ENCODE measurements around the gene CPA5. TPM values are rescaled to one million over a fixed set of nuclear protein-coding genes. Genes with fewer than 3 reads are reported as not detected.

Gene CPA5
- total RNA-seq, 1 experiment from 2014 or later = not detected

- no peak overlapping the region for H3K14ac ChIP-seq (ENCODE audit: insufficient read depth, low read length)
- no peak overlapping the region for H2BK5ac ChIP-seq (ENCODE audit: insufficient read length, low read length)
- no peak overlapping the region for H2BK120ac ChIP-seq (ENCODE audit: low read depth, low read length, poor library complexity, severe bottlenecking)
- Mint-ChIP-seq H3K27ac (no peak overlapping the region), H3K27me3 (ENCODE audit: low read depth) (no peaks in the 10 kb centered on the region; the same call in 1 of the 2 replicates), H3K4me3 (no peak overlapping the region), H3K4me1 (peaks cover 15 to 21% of the 10 kb centered on the region in 2 experiments), H3K36me3 (ENCODE audit: insufficient read depth in 1 of 3, low read depth in 3 of 3) (no peaks in the 10 kb centered on the region), H3K9me3 (no peaks in the 10 kb centered on the region; a peak in 1 of 5 replicates)
- TF ChIP-seq CTCF (conservative IDR thresholded peaks at IDR 0.05) = no peak
- H3K27me3 ChIP-seq (ENCODE audit: insufficient read depth, low read length) = no peaks in the 10 kb centered on the region
- H3K56ac ChIP-seq (ENCODE audit: insufficient read length, low read depth, low read length) = no peak overlapping the region
- peak overlapping the region; percentile 30 for H3K18ac ChIP-seq (ENCODE audit: insufficient read length, low read depth, low read length)
- no peak overlapping the region for H2BK12ac ChIP-seq (ENCODE audit: insufficient read length, low read depth, low read length)
- no peak overlapping the region for H2AK5ac ChIP-seq (ENCODE audit: insufficient read length, low read length)
- no peak overlapping the region for H2BK15ac ChIP-seq (ENCODE audit: low read depth, low read length)
- no peak overlapping the region for H3K27ac ChIP-seq (ENCODE audit: insufficient read length, low read depth, low read length)
- no peak overlapping the region for H3K4me2 ChIP-seq (ENCODE audit: insufficient read depth, insufficient read length, low read length)
- H3K23me2 ChIP-seq (ENCODE audit: insufficient read length, low read depth, low read length, poor library complexity, severe bottlenecking) = no peaks in the 10 kb centered on the region
- no peak overlapping the region for H2AFZ ChIP-seq (ENCODE audit: low read length)
- no peak overlapping the region for H4K8ac ChIP-seq (replicated peaks; ENCODE audit: insufficient read length, low read depth, low read length)
- H4K5ac ChIP-seq (ENCODE audit: insufficient read length, low read depth, low read length) = no peak overlapping the region
- no peaks in the 10 kb centered on the region; the same call in 1 of the 2 replicates for H3K4me1 ChIP-seq (ENCODE audit: insufficient read depth, low read length)
- no peak overlapping the region for H2BK20ac ChIP-seq (ENCODE audit: low read depth, low read length, poor library complexity, severe bottlenecking)
- H4K20me1 ChIP-seq (ENCODE audit: control insufficient read depth, insufficient read depth, insufficient read length) = no peaks in the 10 kb centered on the region
- H3K23ac ChIP-seq (ENCODE audit: insufficient read length, low read depth, low read length) = no peak overlapping the region
- no peak overlapping the region for H3K4ac ChIP-seq (ENCODE audit: low read depth, low read length)
- no CpG with 5 or more reads among the region's 6 CpGs for WGBS (ENCODE audit: extremely low coverage, insufficient read length, low lambda C conversion rate)
- no peaks in the 10 kb centered on the region for H3K9me3 ChIP-seq (ENCODE audit: control insufficient read depth, low read depth, low read length)
- H3T11ph ChIP-seq (ENCODE audit: low read length) = no peak overlapping the region
- DNase-seq = no peak
- no peaks in the 10 kb centered on the region for H3K79me2 ChIP-seq (ENCODE audit: insufficient read depth, low read length)
- H3K79me1 ChIP-seq (ENCODE audit: insufficient read depth, low read depth, low read length, poor library complexity, severe bottlenecking) = no peaks in the 10 kb centered on the region
- no peak overlapping the region for H4K91ac ChIP-seq (ENCODE audit: insufficient read length, low read depth, low read length)
- H3K9ac ChIP-seq (ENCODE audit: extremely low read depth, insufficient read length, low read length) = no peak overlapping the region
Measured at GRCh38 chr7:130366564-130366963, 21.9 kb downstream of the CPA5 start.
